Spleen (tissue), 11 donors: ENCODE measurements around the gene ATXN10. TPM values are rescaled to one million over a fixed set of nuclear protein-coding genes. Genes with fewer than 3 reads are reported as not detected.

Source experiments
- DNase-seq: peaks from one replicate; pipeline ENCODE4 v3.0.0-alpha.2; 2020
- H3K27ac ChIP-seq, 8 donors: fragments of 200-600 bp; sonication (generic) in 7 of 8; 1 replicate in 4 of 8; 2 replicates in 4 of 8; pipeline versions ENCODE4 v1.5.0 to v1.8.0; 2016 to 2021; ENCODE audit warnings: inconsistent platforms in 4 of 8, mild to moderate bottlenecking in 4 of 8, moderate library complexity in 1 of 8
- H3K27me3 ChIP-seq, 7 donors: fragments of 200-600 bp; sonication (generic) in 6 of 7; replicated peaks in 1 of 7; 1 replicate in 4 of 7; 2 replicates in 3 of 7; pipeline versions ENCODE4 v1.5.0 to v1.8.0; 2016 to 2021; ENCODE audit warnings: inconsistent platforms in 3 of 7, mild to moderate bottlenecking in 1 of 7
- H3K36me3 ChIP-seq, 6 donors: fragments of 200-600 bp; sonication (generic) in 5 of 6; 1 replicate in 4 of 6; 2 replicates in 2 of 6; pipeline versions ENCODE4 v1.5.0 to v1.8.0; 2016 to 2021; ENCODE audit warnings: inconsistent platforms in 2 of 6
- H3K4me1 ChIP-seq, 6 donors: fragments of 200-600 bp; sonication (generic) in 5 of 6; 1 replicate in 3 of 6; 2 replicates in 3 of 6; pipeline versions ENCODE4 v1.5.0 to v1.8.0; 2016 to 2021; ENCODE audit warnings: inconsistent platforms in 3 of 6
- H3K4me3 ChIP-seq, 8 donors: fragments of 200-600 bp; sonication (generic) in 7 of 8; 1 replicate in 4 of 8; 2 replicates in 4 of 8; pipeline versions ENCODE4 v1.5.0 to v1.8.0; 2016 to 2021; ENCODE audit warnings: inconsistent platforms in 4 of 8, mild to moderate bottlenecking in 4 of 8, moderate library complexity in 2 of 8
- H3K9me3 ChIP-seq, 8 donors: fragments of 200-600 bp; sonication (generic) in 7 of 8; 1 replicate in 4 of 8; 2 replicates in 4 of 8; pipeline versions ENCODE4 v1.5.0 to v1.8.0; 2016 to 2021; ENCODE audit warnings: inconsistent platforms in 4 of 8
- POLR2A ChIP-seq, 3 donors: fragments of 450-650 bp; IDR thresholded peaks; one replicate each; pipeline ENCODE4 v1.5.1; 2017; ENCODE audit warnings: antibody characterized with exemption in 3 of 3, mild to moderate bottlenecking in 1 of 3
- POLR2AphosphoS5 ChIP-seq, 3 donors: sonication (generic); formaldehyde crosslinking; IDR thresholded peaks; one replicate each; pipeline ENCODE4 v1.5.1; 2017; ENCODE audit warnings: antibody characterized with exemption in 3 of 3
- WGBS, 5 donors: extraction: QIAGEN DNeasy Blood & Tissue Kit in 3 of 5; methylation state at CpG; one replicate each; pipeline versions ENCODE4 v1.1.5 to v1.1.7; 2013 to 2018; 5-methylcytosine and 5-hydroxymethylcytosine counted together
- intact Hi-C: fragments of 100-400 bp; cut with DNase I; formaldehyde crosslinking; loops from one replicate; pipeline ENCODE4 v1.15.0; 2023; ENCODE audit warnings: low total_unique reads
- polyA plus RNA-seq, 3 donors: library from polyadenylated mRNA; stranded (reverse); fragments of 200-250 nt; gene quantifications; one replicate each; pipeline ENCODE4 v1.2.1, GENCODE V29; 2013
- total RNA-seq, 7 donors: library from RNA; depleted of rRNA in 3 of 7; stranded (reverse); fragments of >200 nt in 3 of 7; fragmentation: NEBNext Ultra II Directional in 4 of 7; extraction: Animal tissue kit (Norgen Biotek cat#: 25700) in 4 of 7; gene quantifications; one replicate each; pipeline versions ENCODE4 v1.1.0 to v1.2.1, GENCODE V29; 2016 to 2021
- TF ChIP-seq, protein P1 (sequence below), 11 experiments: fragments of 200-600 bp in 7 of 11; fragments of 450-650 bp in 4 of 11; sonication (generic) in 4 of 11; IDR thresholded peaks in 8 of 11; conservative IDR thresholded peaks in 3 of 11; 1 replicate in 7 of 11; 2 replicates in 4 of 11; pipeline versions ENCODE4 v1.4.0 to v1.8.0; 2016 to 2021; ENCODE audit warnings: antibody characterized with exemption in 11 of 11, inconsistent platforms in 4 of 11, mild to moderate bottlenecking in 1 of 11
- donor health status: healthy with polysubstance abuse.
- donor health status: DM: no; HTN: no; CAD: no; lungs with moderate emphysema.
- donor health status: DM: no; HTN: no; CAD: no.
- donor health status: Bipolar disorder and iron deficiency.
- donor health status: healthy.
- donor health status: DM: no; HTN: no; CAD: no.
- donor health status: DM: yes; HTN: yes; CAD: no.

ATXN10 gene
- total and polyA plus RNA-seq, 10 donors = 46.1 to 119 (median 84.6) TPM

DNA sequence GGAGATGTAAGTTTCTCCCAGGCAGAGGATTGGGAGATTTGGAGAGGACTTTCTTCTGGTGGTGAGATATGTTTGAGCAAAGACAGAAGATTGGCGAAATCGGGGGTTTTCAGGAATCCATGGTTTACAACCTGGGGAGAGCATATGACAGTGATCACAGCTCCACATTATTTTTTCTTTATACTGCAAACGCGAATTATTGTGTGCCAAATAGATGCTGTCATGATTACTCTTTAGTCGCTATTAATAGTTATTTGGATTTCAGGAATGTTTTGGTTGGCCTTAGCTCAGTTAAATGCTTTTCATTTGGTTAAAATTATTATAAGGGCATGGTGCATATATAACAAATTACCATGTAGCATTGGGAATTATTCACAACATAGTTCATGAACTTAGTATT, 15.2 kb downstream of the ATXN10 start:
- Histone ChIP-seq H3K4me1 (peaks cover 14 to 69% (median 27%) of the 10 kb centered on the region in 6 donors), H3K4me3 (no peak overlapping the region), H3K36me3 (peaks cover 0 to 24% (median 7%) of the 10 kb centered on the region in 6 donors), H3K27ac (no peak overlapping the region), H3K9me3 (no peaks in the 10 kb centered on the region), H3K27me3 (no peaks in the 10 kb centered on the region)
- 84 to 94% (median 90%) methylated on average over 5 of the region's 5 CpGs for WGBS, 5 donors
- intact Hi-C loops = no loop called here
- DNase-seq = no peak
- TF ChIP-seq, protein P1, sequence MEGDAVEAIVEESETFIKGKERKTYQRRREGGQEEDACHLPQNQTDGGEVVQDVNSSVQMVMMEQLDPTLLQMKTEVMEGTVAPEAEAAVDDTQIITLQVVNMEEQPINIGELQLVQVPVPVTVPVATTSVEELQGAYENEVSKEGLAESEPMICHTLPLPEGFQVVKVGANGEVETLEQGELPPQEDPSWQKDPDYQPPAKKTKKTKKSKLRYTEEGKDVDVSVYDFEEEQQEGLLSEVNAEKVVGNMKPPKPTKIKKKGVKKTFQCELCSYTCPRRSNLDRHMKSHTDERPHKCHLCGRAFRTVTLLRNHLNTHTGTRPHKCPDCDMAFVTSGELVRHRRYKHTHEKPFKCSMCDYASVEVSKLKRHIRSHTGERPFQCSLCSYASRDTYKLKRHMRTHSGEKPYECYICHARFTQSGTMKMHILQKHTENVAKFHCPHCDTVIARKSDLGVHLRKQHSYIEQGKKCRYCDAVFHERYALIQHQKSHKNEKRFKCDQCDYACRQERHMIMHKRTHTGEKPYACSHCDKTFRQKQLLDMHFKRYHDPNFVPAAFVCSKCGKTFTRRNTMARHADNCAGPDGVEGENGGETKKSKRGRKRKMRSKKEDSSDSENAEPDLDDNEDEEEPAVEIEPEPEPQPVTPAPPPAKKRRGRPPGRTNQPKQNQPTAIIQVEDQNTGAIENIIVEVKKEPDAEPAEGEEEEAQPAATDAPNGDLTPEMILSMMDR (IDR thresholded peaks at IDR 0.05 in 8 of 11, conservative IDR thresholded peaks at IDR 0.05 in 3 of 11) = no peak
- TF ChIP-seq POLR2A (IDR thresholded peaks at IDR 0.05) (no peak), POLR2AphosphoS5 (IDR thresholded peaks at IDR 0.05) (no peak)

DNA sequence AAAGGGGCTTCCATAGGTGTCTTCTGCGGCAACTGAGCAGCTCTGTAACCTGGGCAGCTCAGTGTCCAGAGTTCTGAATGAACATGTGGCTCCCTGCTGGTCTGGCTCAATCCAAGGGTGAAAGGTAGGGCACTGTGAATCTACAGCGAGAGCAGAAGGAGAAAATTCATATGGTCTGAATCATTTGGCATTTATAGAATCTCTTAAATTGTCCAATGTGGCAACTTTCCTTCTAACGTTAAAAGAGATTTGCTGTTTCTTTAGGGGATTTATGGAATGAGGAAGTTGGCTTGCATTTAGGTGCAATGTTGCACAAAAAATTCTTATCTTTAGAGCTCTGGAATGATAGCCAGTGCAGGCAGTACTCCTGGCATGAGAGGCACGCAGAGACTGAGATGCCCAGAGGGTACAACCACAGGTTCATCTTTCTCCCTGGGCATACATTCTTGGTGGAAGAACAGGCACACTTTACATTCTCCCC, 17.0 kb downstream of the ATXN10 start:
- no peaks in the 10 kb centered on the region for H3K9me3 ChIP-seq
- H3K27me3 ChIP-seq = no peaks in the 10 kb centered on the region
- 67 to 77% (median 73%) methylated on average over 4 of the region's 4 CpGs for WGBS, 5 donors
- no peak for DNase-seq
- TF ChIP-seq, protein P1 (IDR thresholded peaks at IDR 0.05 in 8 of 11, conservative IDR thresholded peaks at IDR 0.05 in 3 of 11) = no peak
- TF ChIP-seq POLR2AphosphoS5 (IDR thresholded peaks at IDR 0.05) (no peak), POLR2A (IDR thresholded peaks at IDR 0.05) (no peak)
- no peak overlapping the region for H3K4me3 ChIP-seq
- no peak overlapping the region for H3K27ac ChIP-seq
- peaks cover 0 to 42% (median 21%) of the 10 kb centered on the region in 6 donors for H3K36me3 ChIP-seq
- intact Hi-C loops = no loop called here
- H3K4me1 ChIP-seq = peaks cover 6 to 51% (median 17%) of the 10 kb centered on the region in 6 donors

DNA sequence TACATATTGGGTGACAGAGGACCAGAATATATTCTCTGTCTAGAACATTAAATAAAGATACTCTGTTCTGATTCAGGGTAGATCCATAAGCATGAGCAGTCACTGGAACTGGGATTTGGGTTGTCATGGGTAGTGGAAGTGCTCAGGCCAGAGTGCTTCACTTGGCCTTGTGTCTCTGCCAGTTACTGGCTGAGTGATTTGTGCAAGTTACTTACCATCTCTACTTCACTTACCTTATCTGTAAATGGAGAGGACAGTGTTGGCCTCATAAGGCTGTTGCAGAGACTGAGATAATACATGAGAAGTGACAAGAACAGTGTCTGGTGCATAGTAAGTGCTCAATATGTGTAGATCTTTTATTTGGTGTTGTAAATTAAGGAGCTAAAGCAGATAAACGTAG, 17.6 kb downstream of the ATXN10 start:
- no peak overlapping the region for H3K27ac ChIP-seq
- H3K36me3 ChIP-seq = peaks cover 0 to 48% (median 26%) of the 10 kb centered on the region in 6 donors
- H3K4me1 ChIP-seq = peaks cover under 1 to 46% (median 12%) of the 10 kb centered on the region in 6 donors
- intact Hi-C loops = no loop called here
- 83 to 95% (median 90%) methylated on average over 1 of the region's 1 CpG for WGBS, 5 donors
- DNase-seq = no peak
- no peaks in the 10 kb centered on the region for H3K9me3 ChIP-seq
- no peak overlapping the region for H3K4me3 ChIP-seq
- TF ChIP-seq POLR2AphosphoS5 (IDR thresholded peaks at IDR 0.05) (no peak), POLR2A (IDR thresholded peaks at IDR 0.05) (no peak)
- TF ChIP-seq, protein P1 (IDR thresholded peaks at IDR 0.05 in 8 of 11, conservative IDR thresholded peaks at IDR 0.05 in 3 of 11) = no peak
- H3K27me3 ChIP-seq = no peaks in the 10 kb centered on the region

DNA sequence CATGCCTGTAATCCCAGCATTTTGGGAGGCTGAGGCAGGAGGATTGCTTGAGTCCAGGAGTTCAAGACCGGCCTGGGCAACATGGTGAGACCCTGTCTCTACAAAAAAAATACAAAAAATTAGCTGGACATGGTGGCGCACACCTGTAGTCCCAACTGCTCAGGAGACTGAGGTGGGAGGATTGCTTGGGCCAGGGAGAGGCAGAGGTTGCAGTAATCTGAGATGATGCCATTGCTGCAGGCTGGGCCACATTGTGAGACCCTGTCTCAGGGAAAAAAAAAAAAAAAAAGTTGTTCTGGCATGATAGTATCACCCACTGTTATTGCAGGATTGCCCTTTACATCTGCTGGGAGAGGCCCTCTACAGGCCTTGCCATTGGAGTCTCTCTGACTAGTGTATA, 18.4 kb downstream of the ATXN10 start:
- Histone ChIP-seq H3K27ac (no peak overlapping the region), H3K4me3 (no peak overlapping the region), H3K27me3 (no peaks in the 10 kb centered on the region), H3K4me1 (peaks cover 0 to 38% (median 5%) of the 10 kb centered on the region in 6 donors), H3K36me3 (peaks cover 0 to 56% (median 27%) of the 10 kb centered on the region in 6 donors), H3K9me3 (no peaks in the 10 kb centered on the region)
- TF ChIP-seq POLR2A (IDR thresholded peaks at IDR 0.05) (no peak), POLR2AphosphoS5 (IDR thresholded peaks at IDR 0.05) (no peak)
- TF ChIP-seq, protein P1 (IDR thresholded peaks at IDR 0.05 in 8 of 11, conservative IDR thresholded peaks at IDR 0.05 in 3 of 11) = no peak
- WGBS, 5 donors = 96 to 100% (median 100%) methylated on average over 2 of the region's 2 CpGs
- intact Hi-C loops = no loop called here
- no peak for DNase-seq
